ENCODE results near the gene RAP1B. TPM values are rescaled to one million over a fixed set of nuclear protein-coding genes. Genes with fewer than 3 reads are reported as not detected.

RAP1B gene
- total RNA-seq, 1 donor from 2014 or later, result 51.8 TPM

DNA sequence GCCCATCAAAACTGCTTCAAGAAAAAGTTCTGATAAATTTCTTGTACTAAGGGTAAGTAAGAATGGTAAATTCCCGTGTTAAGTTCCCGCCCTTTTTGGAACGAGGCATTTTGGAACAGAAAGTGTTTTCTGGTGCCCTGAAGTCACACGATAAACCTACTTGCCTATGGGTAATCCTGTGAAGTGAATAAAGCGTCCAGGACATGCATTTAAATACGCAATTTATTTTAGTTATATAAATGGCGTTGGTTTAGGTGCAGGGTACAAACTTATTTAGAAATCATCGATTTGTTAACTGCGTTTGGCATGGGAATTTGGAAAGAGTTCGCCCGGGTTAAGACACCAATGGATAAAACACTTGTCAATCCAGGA is 715 bp upstream of the RAP1B start:
- intact Hi-C loops (cut with DNase I), result loop anchor here (2.0 kb wide), 3 partner anchors 77 to 251 kb away; partner anchors contain the start of gene NUP107
- no peak for DNase-seq (ENCODE audit: missing footprints)
- ATAC-seq, result no peak

DNA sequence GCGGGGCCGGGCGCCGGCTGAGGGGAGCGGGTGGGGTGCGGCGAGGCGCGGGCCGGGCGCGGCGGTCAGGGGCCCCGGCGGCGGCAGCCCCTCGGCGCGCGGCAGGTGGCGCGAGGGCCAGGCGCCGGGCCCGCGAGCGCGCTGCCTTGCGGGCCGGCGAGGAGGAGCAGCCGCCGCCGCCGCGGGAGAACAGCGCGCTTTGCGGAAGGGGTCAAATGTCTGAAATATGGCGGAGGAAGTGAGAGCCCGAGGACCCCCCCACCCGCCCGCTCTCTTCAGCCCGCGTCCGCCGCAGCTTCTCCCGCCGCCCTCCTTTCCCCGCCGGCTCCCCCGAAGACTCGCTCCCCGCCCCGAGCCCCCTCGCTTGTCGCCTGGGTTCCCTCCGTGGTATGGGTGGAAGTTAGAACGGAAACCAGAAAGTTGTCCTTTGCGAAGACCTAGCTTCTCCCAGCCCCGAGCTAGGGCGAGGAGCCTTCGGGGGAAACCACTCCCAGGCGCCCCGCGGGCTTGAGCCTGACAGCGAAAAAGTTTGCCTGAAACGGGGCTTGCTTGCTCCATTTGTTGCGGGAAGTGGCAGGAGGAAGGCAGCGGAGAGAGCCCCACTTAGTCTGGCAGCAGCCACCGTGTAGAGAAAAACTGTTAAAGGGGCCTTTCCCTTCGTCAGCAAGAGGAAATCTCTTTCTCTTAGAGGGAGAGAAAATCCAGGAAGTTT is 551 bp downstream of the RAP1B start:
- DNase-seq (ENCODE audit: missing footprints), result peak; percentile 78
- intact Hi-C loops (cut with DNase I), result loop anchor here (2.0 kb wide), 3 partner anchors 76 to 252 kb away; partner anchors contain the start of gene NUP107
- peak; percentile 41 for ATAC-seq

DNA sequence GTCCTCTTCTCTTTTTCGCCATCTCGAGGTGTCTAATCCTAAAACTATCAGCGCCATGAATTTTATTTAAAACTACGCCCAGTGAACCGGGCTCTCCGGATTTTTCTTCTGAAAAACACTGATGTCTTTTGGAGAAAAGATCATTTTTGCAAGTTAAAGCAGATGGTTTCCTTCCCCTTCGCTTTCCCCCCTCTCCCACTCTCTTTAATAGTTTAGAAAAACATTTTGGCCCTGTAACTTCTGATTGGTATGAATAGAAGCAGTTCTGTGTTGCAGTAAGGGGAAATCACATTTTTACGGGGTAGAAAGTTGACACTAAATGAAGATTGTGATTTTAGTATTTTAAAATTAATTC is 1.1 kb downstream of the RAP1B start:
- DNase-seq (ENCODE audit: missing footprints) (no peak), ATAC-seq (no peak)
- intact Hi-C loops (cut with DNase I), result loop anchor here (2.0 kb wide), 3 partner anchors 75 to 253 kb away; partner anchors contain the start of gene NUP107

DNA sequence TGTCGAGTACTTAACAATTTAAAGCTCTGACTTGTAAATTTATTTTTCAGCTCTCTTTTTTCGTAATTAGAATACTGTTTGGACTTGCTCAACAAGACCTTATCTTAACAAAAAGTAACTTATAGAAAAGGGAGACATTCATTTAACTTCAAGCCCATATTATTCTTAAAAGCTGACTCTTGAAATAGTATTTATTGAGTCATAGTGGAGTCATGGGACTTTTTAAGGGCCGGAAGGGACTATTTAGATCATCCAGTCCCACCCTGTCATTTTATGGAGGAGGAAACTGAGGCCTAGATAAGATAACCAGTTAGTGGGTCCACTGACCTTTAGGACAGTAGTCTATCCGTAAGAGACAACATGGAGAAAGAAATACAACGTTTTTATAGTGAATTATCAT is 1.5 kb downstream of the RAP1B start:
- DNase-seq (ENCODE audit: missing footprints), result no peak
- intact Hi-C loops (cut with DNase I), result no loop called here
- ATAC-seq, result no peak

DNA sequence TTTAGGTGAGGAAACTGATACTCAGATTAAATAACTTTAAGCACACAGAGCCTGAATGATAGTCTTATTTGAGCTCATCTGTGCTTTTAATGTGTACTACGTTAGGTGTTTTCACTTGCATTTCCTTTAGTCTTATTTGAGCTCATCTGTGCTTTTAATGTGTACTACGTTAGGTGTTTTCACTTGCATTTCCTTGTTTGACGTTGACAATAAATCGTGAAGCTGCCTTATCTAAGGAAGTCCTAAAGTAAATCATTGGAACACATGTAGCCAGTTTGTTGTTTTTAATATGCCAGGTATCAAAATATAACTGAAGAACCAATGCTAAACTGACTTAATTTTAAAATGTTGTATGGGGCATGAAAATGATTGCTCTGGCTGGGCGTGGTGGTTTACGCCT is 2.0 kb downstream of the RAP1B start:
- intact Hi-C loops (cut with DNase I), result no loop called here
- DNase-seq (ENCODE audit: missing footprints) (no peak), ATAC-seq (no peak)

- intact Hi-C loops (cut with DNase I), result no loop called here
- ATAC-seq, result no peak
- DNase-seq (ENCODE audit: missing footprints), result no peak
Measured at GRCh38 chr12:68613209-68613904, 2.7 kb downstream of the RAP1B start.

GRCh38 chr12:68614105-68614679 is 3.5 kb downstream of the RAP1B start:
- ATAC-seq (no peak), DNase-seq (ENCODE audit: missing footprints) (no peak)
- intact Hi-C loops (cut with DNase I), result no loop called here

- DNase-seq (ENCODE audit: missing footprints) (no peak), ATAC-seq (no peak)
- intact Hi-C loops (cut with DNase I), result no loop called here
Measured at GRCh38 chr12:68614769-68615168, 4.1 kb downstream of the RAP1B start.

- intact Hi-C loops (cut with DNase I), result no loop called here
- no peak for DNase-seq (ENCODE audit: missing footprints)
- no peak for ATAC-seq
Measured at GRCh38 chr12:68617160-68617926, 6.6 kb downstream of the RAP1B start.

DNA sequence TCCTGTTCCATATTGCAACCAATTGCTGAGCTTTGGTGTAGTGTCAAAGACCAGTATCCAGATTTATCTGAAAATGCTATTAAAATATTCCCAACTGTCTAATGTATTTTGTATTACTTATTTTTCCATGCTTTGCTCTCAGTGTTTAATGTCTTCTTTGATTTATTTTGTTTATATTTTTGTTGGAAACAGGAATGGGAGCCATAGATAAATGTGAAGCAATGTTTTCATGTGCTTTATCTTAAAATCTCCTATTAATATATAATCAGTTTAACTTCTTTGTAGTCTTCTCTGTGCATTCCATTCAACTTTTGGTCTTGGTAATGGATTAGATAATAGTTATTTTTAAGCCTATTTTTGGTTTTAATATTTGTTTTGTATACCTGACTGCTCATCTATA is 8.8 kb downstream of the RAP1B start:
- no peak for DNase-seq (ENCODE audit: missing footprints)
- intact Hi-C loops (cut with DNase I), result no loop called here
- no peak for ATAC-seq

DNA sequence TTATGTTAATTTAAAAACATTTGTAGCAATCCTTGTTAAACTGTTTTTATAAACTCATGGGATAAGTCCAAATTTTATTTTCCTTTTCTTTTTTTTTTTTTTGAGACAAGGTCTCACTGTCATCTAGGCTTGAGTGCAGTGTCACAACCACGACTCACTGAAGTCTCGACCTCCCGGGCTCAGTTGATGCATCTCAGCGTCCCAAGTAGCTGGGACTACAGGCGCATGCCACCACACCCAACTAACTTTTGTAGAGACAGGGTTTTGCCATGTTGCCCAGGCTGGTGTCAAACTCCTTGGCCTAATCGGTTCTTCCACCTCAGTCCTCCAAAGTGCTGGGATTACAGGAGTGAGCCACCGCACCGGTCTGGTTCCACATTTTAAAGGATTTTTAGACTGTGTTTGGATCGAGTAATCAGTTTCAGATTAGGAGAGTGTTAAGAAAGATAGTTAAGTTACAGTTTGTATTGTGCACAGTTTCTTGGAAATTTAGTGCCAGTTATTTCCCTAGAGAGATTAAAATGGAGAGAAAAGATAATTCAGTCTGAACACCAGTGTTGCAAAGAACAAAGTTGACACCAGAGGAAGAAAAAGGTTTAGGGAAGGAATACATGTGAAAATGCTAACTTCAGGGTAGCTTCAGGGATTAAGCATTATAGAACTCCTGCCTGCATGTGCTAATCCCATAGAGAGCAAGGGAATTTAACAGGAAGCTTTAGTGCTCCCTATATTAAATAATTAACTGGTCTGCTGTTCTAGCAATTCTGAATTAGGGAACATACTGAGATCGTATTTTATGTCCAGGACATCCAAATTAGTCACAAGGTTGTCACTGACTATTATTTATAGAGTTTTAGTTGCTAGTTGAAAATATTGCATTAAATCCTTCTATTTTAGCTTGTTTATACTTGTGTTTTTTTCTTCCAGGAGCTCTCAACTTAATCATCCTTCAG is 10.1 kb downstream of the RAP1B start:
- ATAC-seq, result no peak
- DNase-seq (ENCODE audit: missing footprints), result no peak
- intact Hi-C loops (cut with DNase I), result no loop called here

- intact Hi-C loops (cut with DNase I), result no loop called here
Measured at GRCh38 chr12:68621472-68622081, 10.9 kb downstream of the RAP1B start.

DNA sequence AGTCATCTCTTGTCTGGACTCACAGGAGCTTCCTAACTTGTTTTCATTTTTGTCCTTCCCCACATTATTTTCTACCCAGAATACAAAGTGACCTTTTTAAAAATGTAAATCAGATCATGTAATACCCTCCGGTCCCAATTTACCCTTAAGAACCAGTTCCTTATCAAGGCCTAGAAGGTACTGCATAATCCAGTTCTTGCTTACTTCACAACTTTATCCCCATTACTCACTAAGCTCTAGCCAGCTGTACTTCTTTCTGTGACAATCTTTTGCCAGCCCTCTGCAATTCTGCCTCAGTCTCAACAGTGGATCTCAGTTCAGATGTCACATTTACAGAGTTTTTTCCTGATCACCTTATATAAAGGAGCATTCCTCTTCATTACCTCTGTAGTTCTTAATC is 11.6 kb downstream of the RAP1B start:
- no peak for DNase-seq (ENCODE audit: missing footprints)
- ATAC-seq, result no peak
- intact Hi-C loops (cut with DNase I), result no loop called here

More at GRCh38 chr12:68621472-68622081, 10.9 kb downstream of the RAP1B start:
- no peak for DNase-seq (ENCODE audit: missing footprints)
- ATAC-seq, result no peak

GRCh38 chr12:68623059-68623458 is 12.4 kb downstream of the RAP1B start:
- ATAC-seq (no peak), DNase-seq (ENCODE audit: missing footprints) (no peak)
- intact Hi-C loops (cut with DNase I), result no loop called here

GRCh38 chr12:68623984-68624383 is 13.3 kb downstream of the RAP1B start:
- ATAC-seq (no peak), DNase-seq (ENCODE audit: missing footprints) (no peak)
- intact Hi-C loops (cut with DNase I), result no loop called here

DNA sequence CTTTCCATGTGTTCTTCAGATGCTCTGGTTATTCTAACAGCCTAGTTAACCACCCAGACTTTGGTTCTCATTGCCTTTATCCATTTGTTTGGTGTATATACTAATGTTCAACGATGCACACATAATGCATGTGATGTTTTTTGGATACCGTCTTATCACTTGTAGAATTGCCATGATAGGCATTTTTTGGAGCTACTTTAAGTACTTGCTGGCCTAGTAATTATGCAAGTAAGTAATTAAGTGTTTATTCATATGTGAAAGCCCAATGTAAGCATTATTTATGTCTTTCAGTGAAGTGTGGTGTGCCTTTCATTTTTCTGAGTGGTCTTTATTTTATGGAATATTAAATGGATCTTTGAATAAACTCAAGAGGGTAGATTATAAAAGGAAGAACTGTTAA is 14.2 kb downstream of the RAP1B start:
- DNase-seq (ENCODE audit: missing footprints), result no peak
- no peak for ATAC-seq
- intact Hi-C loops (cut with DNase I), result no loop called here

DNA sequence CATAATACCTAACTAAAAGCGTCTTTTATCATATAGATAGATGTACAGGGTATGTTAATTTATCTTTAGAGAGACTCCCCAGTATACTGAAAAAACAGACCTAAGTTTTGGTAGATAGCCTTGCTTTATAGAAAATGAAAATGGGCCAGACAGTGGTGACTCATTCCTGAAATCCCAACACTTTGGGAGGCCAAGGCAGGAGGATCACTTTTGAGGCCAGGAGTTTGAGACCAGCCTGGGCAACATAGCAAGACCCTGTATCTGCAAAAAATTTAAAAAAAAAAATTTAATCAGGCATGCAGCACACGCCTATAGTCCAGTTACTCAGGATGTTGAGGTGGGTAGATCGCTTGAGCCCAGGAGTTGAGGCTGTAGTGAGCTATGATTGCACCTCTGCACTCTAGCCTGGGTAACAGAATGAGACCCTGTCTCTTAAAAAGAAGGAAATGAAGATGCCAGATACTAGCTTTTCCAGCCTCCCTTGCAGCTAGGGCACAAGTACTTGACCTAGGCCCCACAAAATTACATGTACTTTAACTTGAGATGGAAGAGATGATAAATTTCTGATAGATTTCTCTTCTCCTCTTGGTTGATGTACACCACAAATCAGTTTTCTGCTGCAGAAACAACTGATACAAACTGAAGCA is 17.1 kb downstream of the RAP1B start:
- DNase-seq (ENCODE audit: missing footprints) (no peak), ATAC-seq (no peak)
- intact Hi-C loops (cut with DNase I), result no loop called here

DNA sequence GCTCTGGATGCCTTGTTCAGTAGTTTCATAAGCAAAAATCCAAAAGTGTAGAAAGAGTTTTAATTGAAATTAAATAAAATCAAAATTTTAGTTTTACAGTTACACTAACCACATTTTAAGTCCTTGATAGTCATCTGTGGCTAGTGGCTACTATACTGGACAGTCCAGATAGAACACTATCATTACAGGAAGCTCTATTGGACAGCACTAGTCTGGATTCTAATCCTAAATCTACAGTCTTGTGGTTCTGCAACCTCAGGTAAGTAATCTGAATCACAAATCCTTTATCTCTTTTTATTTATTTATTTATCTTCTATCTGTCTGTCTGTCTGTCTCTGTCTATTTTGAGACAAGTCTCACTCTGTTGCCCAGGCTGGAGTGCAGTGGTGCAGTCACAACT is 18.0 kb downstream of the RAP1B start:
- no peak for DNase-seq (ENCODE audit: missing footprints)
- intact Hi-C loops (cut with DNase I), result no loop called here
- no peak for ATAC-seq

Measured in Right ventricle myocardium inferior (tissue), 1 donor.